NCI-H146 treated with DMSO at 0.1 percent for 48 hours (cell line): ENCODE data around the gene PDK2.
A peak's percentile ranks its signal among the peaks of the same experiment; 100 is the strongest.

ENCODE experiments used
- DNase-seq: peaks from one replicate; lab custom pipeline; 2025; ENCODE audit not compliant: unreplicated experiment; lab: John Stamatoyannopoulos, UW

PDK2 gene

DNA sequence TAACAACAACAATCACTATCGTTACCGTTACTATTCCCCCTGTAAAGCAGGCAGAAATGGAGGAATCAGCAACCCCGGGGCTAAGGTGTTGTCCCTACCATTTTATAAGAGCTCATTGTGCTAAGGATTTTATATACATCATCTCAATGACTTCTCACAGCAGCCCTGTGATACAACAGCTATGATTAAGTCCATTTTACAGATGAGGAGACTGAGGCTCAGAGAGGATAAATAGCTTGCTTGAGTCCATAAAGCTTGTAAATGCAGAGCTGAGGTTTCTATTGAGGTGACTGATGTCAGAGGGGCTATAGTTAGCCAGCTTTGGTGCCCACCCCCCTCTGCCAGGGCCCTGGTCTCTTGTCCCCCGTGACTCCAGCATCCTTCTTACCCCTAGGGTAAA lies 16.7 kb upstream of the PDK2 start:
- no peak for DNase-seq

- no peak for DNase-seq
Observed at GRCh38 chr17:50079334-50080095, 15.6 kb upstream of the PDK2 start.

DNA sequence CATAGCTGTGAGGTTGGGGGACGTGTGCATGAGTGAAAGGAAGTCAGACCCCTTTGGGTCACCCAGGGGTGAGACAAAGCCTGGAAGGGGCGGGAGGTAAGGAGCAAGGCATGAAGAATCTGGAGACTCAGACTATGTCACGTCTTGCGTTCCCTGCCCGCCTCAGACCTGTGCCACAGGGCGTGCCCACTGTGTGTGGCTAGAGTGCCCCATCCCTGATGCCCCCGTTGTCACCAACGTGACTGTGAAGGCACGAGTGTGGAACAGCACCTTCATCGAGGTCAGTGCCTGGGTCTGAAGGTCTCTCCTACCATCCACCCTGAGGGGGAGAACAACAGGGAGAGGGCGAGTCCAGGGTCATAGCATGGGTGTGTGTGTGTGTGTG lies 15.1 kb upstream of the PDK2 start:
- no peak for DNase-seq

DNA sequence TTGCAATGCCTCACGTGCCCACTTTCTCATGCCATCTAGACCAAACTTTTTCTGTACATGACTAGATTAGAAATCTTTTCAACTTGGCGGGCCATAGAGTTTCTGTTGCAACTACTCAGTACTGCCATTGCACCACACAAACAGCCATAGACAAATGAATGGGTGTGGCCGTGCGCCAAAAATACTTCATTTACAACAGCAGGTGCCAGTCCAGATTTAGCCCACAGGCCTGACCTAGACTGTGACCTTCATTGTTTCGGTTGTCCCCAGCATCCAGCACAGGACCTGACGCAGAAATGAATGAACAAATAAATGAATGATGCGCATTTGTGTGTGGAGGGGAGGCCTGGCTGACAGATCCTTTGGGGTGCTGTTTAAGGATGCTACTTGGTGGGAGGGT lies 14.3 kb upstream of the PDK2 start:
- no peak for DNase-seq

GRCh38 chr17:50081757-50082156 lies 13.4 kb upstream of the PDK2 start:
- no peak for DNase-seq

GRCh38 chr17:50087246-50087911 lies 7.8 kb upstream of the PDK2 start:
- peak; percentile 40 for DNase-seq

DNA sequence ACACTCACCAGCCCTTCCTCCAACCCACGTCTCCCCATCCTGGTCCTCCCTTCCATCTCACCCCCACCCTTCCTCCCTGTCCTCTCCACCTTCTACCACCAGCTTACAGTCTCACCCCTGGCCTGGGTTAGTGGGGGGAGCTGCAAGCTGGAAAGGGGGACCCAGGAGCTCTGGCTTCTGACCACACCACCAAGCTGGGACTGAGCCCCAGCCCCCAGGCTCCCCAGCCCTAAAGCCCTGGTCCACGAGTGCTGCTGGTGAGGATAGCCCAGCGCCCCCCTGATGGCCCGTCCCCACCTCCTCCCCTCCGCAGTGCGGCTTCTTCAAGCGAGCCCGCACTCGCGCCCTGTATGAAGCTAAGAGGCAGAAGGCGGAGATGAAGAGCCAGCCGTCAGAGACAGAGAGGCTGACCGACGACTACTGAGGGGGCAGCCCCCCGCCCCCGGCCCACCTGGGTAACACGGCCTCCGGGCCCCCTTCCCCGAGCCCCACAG lies 7.2 kb upstream of the PDK2 start:
- no peak for DNase-seq

DNA sequence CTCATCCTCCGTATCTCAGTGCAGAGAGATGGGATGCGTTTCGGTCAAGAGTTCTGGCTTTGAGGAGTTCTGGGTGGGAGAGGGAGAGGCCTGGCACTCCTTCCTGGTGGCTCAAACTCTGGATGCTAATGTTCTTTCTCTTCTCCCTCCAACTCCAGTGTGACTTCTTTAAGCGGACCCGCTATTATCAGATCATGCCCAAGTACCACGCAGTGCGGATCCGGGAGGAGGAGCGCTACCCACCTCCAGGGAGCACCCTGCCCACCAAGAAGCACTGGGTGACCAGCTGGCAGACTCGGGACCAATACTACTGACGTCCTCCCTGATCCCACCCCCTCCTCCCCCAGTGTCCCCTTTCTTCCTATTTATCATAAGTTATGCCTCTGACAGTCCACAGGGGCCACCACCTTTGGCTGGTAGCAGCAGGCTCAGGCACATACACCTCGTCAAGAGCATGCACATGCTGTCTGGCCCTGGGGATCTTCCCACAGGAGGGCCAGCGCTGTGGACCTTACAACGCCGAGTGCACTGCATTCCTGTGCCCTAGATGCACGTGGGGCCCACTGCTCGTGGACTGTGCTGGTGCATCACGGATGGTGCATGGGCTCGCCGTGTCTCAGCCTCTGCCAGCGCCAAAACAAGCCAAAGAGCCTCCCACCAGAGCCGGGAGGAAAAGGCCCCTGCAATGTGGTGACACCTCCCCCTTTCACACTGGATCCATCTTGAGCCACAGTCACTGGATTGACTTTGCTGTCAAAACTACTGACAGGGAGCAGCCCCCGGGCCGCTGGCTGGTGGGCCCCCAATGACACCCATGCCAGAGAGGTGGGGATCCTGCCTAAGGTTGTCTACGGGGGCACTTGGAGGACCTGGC lies 6.0 kb upstream of the PDK2 start:
- DNase-seq, result no peak

DNA sequence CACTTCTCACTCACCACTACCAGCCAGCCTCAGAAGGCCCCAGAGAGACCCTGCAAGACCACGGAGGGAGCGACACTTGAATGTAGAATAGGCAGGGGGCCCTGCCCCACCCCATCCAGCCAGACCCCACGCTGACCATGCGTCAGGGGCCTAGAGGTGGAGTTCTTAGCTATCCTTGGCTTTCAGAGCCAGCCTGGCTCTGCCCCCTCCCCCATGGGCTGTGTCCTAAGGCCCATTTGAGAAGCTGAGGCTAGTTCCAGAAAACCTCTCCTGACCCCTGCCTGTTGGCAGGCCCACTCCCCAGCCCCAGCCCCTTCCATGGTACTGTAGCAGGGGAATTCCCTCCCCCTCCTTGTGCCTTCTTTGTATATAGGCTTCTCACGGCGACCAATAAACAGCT lies 5.1 kb upstream of the PDK2 start:
- no peak for DNase-seq

GRCh38 chr17:50090971-50091917 lies 3.9 kb upstream of the PDK2 start:
- DNase-seq, result no peak

GRCh38 chr17:50091918-50092285 lies 3.2 kb upstream of the PDK2 start:
- no peak for DNase-seq

DNA sequence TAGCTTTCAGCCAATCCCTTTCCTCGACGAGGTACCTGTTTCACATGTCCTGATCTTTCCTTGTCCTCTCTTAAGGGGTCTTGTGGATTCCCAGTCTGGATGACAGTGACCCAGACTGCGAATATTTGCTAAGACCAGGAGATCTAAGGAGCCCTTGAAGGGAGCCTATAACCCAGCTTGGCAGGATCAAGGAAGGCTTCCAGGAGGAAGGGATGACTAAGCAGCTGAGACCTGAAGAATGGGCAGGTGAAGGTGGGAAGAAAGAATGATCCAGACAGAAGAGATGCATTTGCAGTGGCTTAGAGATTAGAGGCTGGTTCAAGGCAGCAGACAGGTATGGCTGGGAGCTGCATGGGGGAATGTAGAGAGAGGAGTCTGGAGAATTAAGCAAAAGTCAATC lies 1.9 kb upstream of the PDK2 start:
- no peak for DNase-seq

DNA sequence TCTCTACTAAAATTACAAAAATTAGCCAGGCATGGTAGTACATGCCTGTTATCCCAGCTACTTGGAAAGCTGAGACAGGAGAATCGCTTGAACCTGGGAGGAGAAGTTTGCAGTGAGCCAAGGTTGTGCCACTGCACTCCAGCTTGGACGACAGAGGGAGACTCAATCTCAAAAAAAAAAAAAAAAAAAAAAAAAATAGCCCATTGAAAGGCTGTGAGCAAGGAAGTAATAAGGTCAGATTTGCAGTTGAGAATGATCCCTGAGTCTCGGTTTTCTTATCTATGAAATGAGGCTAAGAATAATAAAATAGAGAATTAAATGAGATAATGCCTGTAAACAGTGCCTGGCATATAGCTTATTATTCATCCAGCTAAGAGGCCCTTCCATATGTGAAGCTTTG lies 1.3 kb upstream of the PDK2 start:
- no peak for DNase-seq

DNA sequence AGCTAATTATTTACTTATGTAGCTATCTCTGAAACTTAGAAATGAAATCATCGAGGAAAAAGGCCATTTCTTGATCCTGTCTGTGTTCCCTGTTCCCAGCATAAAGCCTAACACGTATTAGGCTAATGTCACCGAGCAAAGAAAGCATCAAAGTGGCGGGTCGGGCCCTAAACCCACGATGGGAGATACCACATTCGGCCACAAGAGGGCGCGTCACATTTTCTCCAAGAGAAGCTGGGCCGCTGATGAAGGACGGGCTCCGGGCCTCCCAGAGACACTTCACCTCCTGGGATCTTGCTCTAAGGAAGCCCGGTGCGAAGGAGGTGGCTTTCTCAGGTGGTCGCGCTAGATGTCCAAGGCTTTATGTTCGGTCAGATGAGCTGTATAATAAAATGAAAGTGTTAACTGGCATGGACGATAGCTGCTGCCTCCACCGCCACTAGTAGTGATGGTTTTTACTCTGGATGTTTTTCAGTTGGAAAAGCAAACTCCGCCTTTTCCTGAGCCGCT lies 853 bp upstream of the PDK2 start:
- peak; percentile 73 for DNase-seq

- DNase-seq, result no peak
Observed at GRCh38 chr17:50095626-50096037, 481 bp downstream of the PDK2 start.

GRCh38 chr17:50096092-50096491 lies 941 bp downstream of the PDK2 start:
- no peak for DNase-seq

DNA sequence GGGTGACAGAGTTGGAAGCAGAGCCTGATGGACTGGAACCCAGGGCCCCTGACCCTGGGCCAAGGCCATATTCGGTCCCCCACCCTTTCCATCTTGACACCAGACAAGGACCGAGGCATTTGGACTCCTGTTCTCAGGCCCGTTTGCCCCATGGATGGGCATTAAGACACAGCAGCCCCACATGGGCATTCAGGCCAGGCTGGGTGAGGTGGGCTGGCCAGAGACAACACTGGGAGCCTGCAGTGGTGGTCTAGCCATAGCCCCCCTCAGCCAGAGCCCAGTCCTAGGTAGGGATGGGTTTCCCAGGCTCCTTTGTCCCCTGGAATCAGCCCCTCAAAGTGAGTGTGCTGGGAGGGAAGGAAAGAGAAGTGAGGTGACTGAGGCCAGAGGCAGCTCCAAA lies 1.6 kb downstream of the PDK2 start:
- DNase-seq, result no peak

- no peak for DNase-seq
Observed at GRCh38 chr17:50097455-50097854, 2.3 kb downstream of the PDK2 start.

GRCh38 chr17:50097926-50098325 lies 2.8 kb downstream of the PDK2 start:
- no peak for DNase-seq

GRCh38 chr17:50098583-50098982 lies 3.4 kb downstream of the PDK2 start:
- no peak for DNase-seq
